ENCODE measurements around the gene TWIST2.

DNA sequence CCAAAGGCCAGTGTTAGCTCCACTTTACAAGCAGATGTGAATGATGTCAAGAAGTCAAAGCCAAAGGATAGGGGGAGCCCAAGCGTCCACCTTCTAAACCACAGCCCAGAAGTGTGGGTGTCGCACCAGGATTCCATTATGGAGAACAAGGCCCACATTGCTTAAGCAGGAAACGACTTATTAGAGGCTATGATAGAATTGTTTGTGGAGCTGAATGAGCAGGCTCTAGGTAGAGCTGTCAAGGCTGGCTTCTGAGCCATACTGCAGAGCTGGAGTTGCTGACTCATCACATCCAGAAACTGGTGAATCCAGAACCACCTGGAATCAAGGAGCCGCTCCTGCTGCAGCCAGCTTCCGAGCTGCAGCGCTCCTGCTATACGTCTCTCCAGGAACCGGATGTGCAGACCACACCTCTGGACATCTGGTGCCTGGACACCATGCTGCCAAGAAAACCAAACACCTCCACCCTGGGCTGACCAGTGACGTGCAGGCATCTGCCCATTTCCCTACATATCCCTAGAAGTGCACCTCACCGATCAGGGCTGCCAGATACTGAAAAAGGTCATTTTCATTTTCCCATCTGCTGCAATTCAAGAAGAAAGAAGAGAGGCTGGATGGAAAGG lies 6.2 kb upstream of the TWIST2 start:
- TF ChIP-seq CTCF (IDR thresholded peaks at IDR 0.05) (no peak), POLR2AphosphoS5 (IDR thresholded peaks at IDR 0.05) (no peak), POLR2A (IDR thresholded peaks at IDR 0.05) (no peak)

Measured in stomach (tissue), 4 donors.